Measurements from ENCODE around the gene EPHB3.

The EPHB3 gene

GRCh38 chr3:184581331-184581855 is 19.8 kb downstream of the EPHB3 start:
- DNase-seq (ENCODE audit: low spot score) = no peak

- no peak for DNase-seq (ENCODE audit: low spot score)
Observed at GRCh38 chr3:184582646-184583577, 21.3 kb downstream of the EPHB3 start.

- no peak for DNase-seq (ENCODE audit: low spot score)
Observed at GRCh38 chr3:184583578-184584451, 22.2 kb downstream of the EPHB3 start.

- no peak for DNase-seq (ENCODE audit: low spot score)
Observed at GRCh38 chr3:184584464-184584891, 22.9 kb downstream of the EPHB3 start.

- no peak for DNase-seq (ENCODE audit: low spot score)
Observed at GRCh38 chr3:184585545-184585944, 24.0 kb downstream of the EPHB3 start.

GRCh38 chr3:184586851-184587250 is 25.3 kb downstream of the EPHB3 start:
- no peak for DNase-seq (ENCODE audit: low spot score)

GRCh38 chr3:184588776-184589175 is 27.2 kb downstream of the EPHB3 start:
- DNase-seq (ENCODE audit: low spot score) = no peak

GRCh38 chr3:184590795-184591194 is 29.2 kb downstream of the EPHB3 start:
- no peak for DNase-seq (ENCODE audit: low spot score)

GRCh38 chr3:184591789-184592188 is 30.2 kb downstream of the EPHB3 start:
- no peak for DNase-seq (ENCODE audit: low spot score)

GRCh38 chr3:184592371-184593219 is 31.0 kb downstream of the EPHB3 start:
- no peak for DNase-seq (ENCODE audit: low spot score)

- no peak for DNase-seq (ENCODE audit: low spot score)
Observed at GRCh38 chr3:184593220-184593927, 31.8 kb downstream of the EPHB3 start.

GRCh38 chr3:184593928-184594303 is 32.3 kb downstream of the EPHB3 start:
- DNase-seq (ENCODE audit: low spot score) = no peak

GRCh38 chr3:184594371-184595001 is 32.9 kb downstream of the EPHB3 start:
- no peak for DNase-seq (ENCODE audit: low spot score)

GRCh38 chr3:184595726-184596125 is 34.1 kb downstream of the EPHB3 start:
- DNase-seq (ENCODE audit: low spot score) = no peak

GRCh38 chr3:184596233-184596632 is 34.6 kb downstream of the EPHB3 start:
- no peak for DNase-seq (ENCODE audit: low spot score)

- DNase-seq (ENCODE audit: low spot score) = no peak
Observed at GRCh38 chr3:184596886-184597575, 35.4 kb downstream of the EPHB3 start.

- DNase-seq (ENCODE audit: low spot score) = no peak
Observed at GRCh38 chr3:184597829-184598573, 36.4 kb downstream of the EPHB3 start.

GRCh38 chr3:184598574-184598927 is 37.0 kb downstream of the EPHB3 start:
- DNase-seq (ENCODE audit: low spot score) = no peak

GRCh38 chr3:184599143-184599542 is 37.6 kb downstream of the EPHB3 start:
- no peak for DNase-seq (ENCODE audit: low spot score)

Measured in RKO (cell line).